MM.1S (cell line): ENCODE measurements around the gene UBTD1.
A peak's percentile ranks its signal among the peaks of the same experiment; 100 is the strongest.

Source experiments
- DNase-seq: peaks from one replicate; pipeline ENCODE4 v3.0.0-alpha.2; 2015
- H2AFZ ChIP-seq: fragments of 300-600 bp; sonication (generic); 2 replicates; pipeline ENCODE4 v1.6.0; 2016; ENCODE audit warnings: antibody characterized with exemption, low read length
- H3F3A ChIP-seq: fragments of 300-600 bp; sonication (generic); 2 replicates; pipeline ENCODE4 v1.6.1; 2016; ENCODE audit warnings: mild to moderate bottlenecking, antibody characterized with exemption, low read length, moderate library complexity, mixed read lengths; ENCODE audit not compliant: insufficient read depth
- H3K27ac ChIP-seq: fragments of 300-600 bp; sonication (generic); 2 replicates; pipeline ENCODE4 v1.5.1; 2016; ENCODE audit warnings: mild to moderate bottlenecking, low read length
- H3K27me3 ChIP-seq: fragments of 300-600 bp; sonication (generic); replicated peaks from 2 replicates; pipeline ENCODE4 v1.6.0; 2016; ENCODE audit warnings: low read length; ENCODE audit not compliant: insufficient read depth
- H3K36me3 ChIP-seq: fragments of 300-600 bp; sonication (generic); replicated peaks from 2 replicates; pipeline ENCODE4 v1.6.1; 2016; ENCODE audit warnings: mild to moderate bottlenecking, low read length, mixed read lengths; ENCODE audit not compliant: insufficient read depth
- H3K4me1 ChIP-seq: fragments of 300-600 bp; sonication (generic); 2 replicates; pipeline ENCODE4 v1.6.1; 2016; ENCODE audit warnings: low read length, mixed read lengths
- H3K4me2 ChIP-seq: fragments of 300-600 bp; sonication (generic); 2 replicates; pipeline ENCODE4 v1.6.0; 2016; ENCODE audit warnings: low read depth, low read length
- H3K4me3 ChIP-seq: fragments of 300-600 bp; sonication (generic); 2 replicates; pipeline ENCODE4 v1.5.1; 2016; ENCODE audit warnings: low read length, mixed read lengths
- H3K79me2 ChIP-seq: fragments of 300-600 bp; sonication (generic); 2 replicates; pipeline ENCODE4 v1.6.1; 2016; ENCODE audit warnings: mixed run types, low read length, mixed read lengths
- H3K9ac ChIP-seq: fragments of 300-600 bp; sonication (generic); 2 replicates; pipeline ENCODE4 v1.6.1; 2016; ENCODE audit warnings: low read length, mixed read lengths
- H3K9me2 ChIP-seq: fragments of 300-600 bp; sonication (generic); replicated peaks from 2 replicates; pipeline ENCODE4 v1.6.1; 2016; ENCODE audit warnings: mild to moderate bottlenecking, low read length, mixed read lengths; ENCODE audit not compliant: insufficient read depth
- H3K9me3 ChIP-seq: fragments of 300-600 bp; sonication (generic); replicated peaks from 2 replicates; pipeline ENCODE4 v1.6.1; 2016; ENCODE audit warnings: mild to moderate bottlenecking, low read length, mixed read lengths; ENCODE audit not compliant: insufficient read depth
- H4K20me1 ChIP-seq: fragments of 300-600 bp; sonication (generic); 2 replicates; pipeline ENCODE4 v1.6.1; 2016; ENCODE audit warnings: mild to moderate bottlenecking, low read length, moderate library complexity, mixed read lengths; ENCODE audit not compliant: insufficient read depth
- CTCF ChIP-seq: fragments of 300-600 bp; sonication (generic); IDR thresholded peaks from 2 replicates; pipeline ENCODE4 v1.5.1; 2016; ENCODE audit warnings: antibody characterized with exemption, low read length, mixed read lengths
- EZH2 ChIP-seq: fragments of 300-600 bp; sonication (generic); optimal IDR thresholded peaks from 2 replicates; pipeline ENCODE3; 2017; ENCODE audit warnings: low read depth, mild to moderate bottlenecking, antibody characterized with exemption, low read length, mixed read lengths
- EZH2phosphoT487 ChIP-seq: fragments of 300-600 bp; sonication (generic); IDR thresholded peaks from 2 replicates; pipeline ENCODE4 v1.6.1; 2018; ENCODE audit warnings: antibody characterized with exemption, low read length

The UBTD1 gene

DNA sequence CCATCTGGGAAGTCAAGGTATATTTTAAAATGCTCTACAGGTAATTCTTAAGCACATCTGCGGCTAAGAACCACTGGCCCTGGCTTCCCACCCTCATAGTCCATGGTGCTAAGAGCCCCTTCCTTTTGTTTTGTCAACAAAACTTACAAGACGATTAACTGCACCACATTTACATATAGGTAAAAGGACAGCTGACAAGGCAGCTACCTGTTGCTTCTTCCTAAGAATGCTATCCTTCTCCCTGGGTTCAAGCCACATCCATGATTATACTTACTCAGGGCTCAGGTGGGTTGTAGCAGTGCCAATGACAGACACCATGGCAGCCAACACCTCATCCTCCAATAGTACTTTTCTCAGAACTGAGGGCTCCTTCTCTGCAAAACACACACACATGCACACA, 36.4 kb upstream of the UBTD1 start:
- H3K4me2 ChIP-seq: no peak overlapping the region
- H3K9me3 ChIP-seq: no peaks in the 10 kb centered on the region
- H4K20me1 ChIP-seq: no peaks in the 10 kb centered on the region; the same call in 1 of the 2 replicates
- TF ChIP-seq EZH2phosphoT487 (no peak), CTCF (no peak), EZH2 (no peak)
- H2AFZ ChIP-seq: no peak overlapping the region
- H3K27me3 ChIP-seq: no peaks in the 10 kb centered on the region
- H3K79me2 ChIP-seq: 0 out of 2 replicates have a peak, but pooled peaks cover 6% of the 10 kb centered on the region
- DNase-seq: no peak
- H3K9ac ChIP-seq: no peak overlapping the region
- H3K4me1 ChIP-seq: peaks cover 9% of the 10 kb centered on the region
- H3K4me3 ChIP-seq: no peak overlapping the region
- no peak overlapping the region for H3K27ac ChIP-seq
- peaks cover 34% of the 10 kb centered on the region; the same call in 1 of the 2 replicates for H3K36me3 ChIP-seq
- peaks cover 15% of the 10 kb centered on the region for H3F3A ChIP-seq
- H3K9me2 ChIP-seq: no peaks in the 10 kb centered on the region

DNA sequence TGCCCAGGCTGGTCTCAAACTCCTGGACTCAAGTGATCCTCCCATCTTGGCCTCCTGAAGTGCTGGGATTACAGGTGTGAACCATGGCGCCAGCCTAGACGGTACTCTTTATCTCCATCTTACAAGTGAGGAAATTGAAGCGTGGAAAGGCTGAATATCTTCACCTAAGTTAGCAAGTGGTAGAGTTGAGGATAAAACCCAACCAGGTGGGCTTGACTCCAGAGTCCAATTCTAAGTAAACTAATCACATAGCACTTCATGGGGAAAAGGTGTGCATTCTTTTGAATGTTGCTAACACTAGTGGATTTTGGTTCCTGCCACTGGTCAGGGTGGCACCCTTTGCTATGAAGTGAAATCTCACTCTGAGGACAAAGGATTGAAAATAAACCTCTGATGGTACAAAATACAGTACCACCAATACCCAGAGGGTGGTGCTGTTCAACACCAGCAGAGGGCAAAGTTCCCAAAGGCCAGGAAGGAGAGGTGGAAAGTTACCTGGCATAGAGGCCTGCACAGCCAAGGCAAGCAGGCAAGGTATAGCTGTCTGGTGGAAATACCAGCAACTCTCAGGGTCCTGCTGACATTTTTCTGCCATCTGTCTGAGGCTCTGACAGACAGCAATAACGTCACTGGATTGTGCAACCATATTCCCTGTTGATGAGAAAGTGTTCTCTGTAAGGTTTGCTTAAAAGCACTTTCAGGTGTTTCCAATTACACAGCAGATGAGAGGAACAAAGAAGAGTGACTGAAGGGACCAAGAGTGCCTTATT, 35.2 kb upstream of the UBTD1 start:
- TF ChIP-seq CTCF (peak; percentile 89), EZH2 (no peak), EZH2phosphoT487 (no peak)
- Histone ChIP-seq H3K4me1 (peaks cover 20% of the 10 kb centered on the region), H3K36me3 (peaks cover 34% of the 10 kb centered on the region; the same call in 1 of the 2 replicates), H3K9me3 (no peaks in the 10 kb centered on the region), H3K9ac (no peak overlapping the region), H3K4me3 (no peak overlapping the region), H4K20me1 (no peaks in the 10 kb centered on the region; the same call in 1 of the 2 replicates), H3K79me2 (0 out of 2 replicates have a peak, but pooled peaks cover 7% of the 10 kb centered on the region), H2AFZ (no peak overlapping the region), H3K27me3 (no peaks in the 10 kb centered on the region), H3K4me2 (no peak overlapping the region), H3K9me2 (no peaks in the 10 kb centered on the region), H3K27ac (peak overlapping the region; percentile 41; the same call in 1 of the 2 replicates), H3F3A (peaks cover 26% of the 10 kb centered on the region)
- peak; percentile 48 for DNase-seq

DNA sequence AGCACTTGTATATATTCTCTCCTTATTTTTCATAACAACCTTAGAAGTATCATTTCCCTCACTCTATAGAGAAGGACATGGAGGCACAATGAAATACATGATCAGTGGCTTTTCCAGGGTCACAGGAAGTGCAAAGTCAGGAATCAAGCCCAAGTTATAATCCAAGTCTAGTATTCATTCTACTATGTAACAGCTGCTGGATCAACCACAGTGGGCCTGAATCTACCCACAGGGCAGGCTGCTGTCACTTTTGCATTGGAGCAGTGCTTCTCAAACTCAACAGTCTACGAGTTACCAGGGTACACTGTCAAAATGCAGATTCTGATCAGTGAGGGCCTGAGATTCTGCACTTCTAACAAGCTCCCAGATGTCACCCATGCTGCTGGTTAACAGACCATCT, 34.5 kb upstream of the UBTD1 start:
- H3K79me2 ChIP-seq: 0 out of 2 replicates have a peak, but pooled peaks cover 7% of the 10 kb centered on the region
- no peak for DNase-seq
- H3K27me3 ChIP-seq: no peaks in the 10 kb centered on the region
- H3K4me1 ChIP-seq: peaks cover 27% of the 10 kb centered on the region
- TF ChIP-seq EZH2phosphoT487 (no peak), EZH2 (no peak), CTCF (no peak)
- no peak overlapping the region for H3K4me2 ChIP-seq
- peaks cover 30% of the 10 kb centered on the region; the same call in 1 of the 2 replicates for H3K36me3 ChIP-seq
- no peaks in the 10 kb centered on the region for H3K9me3 ChIP-seq
- no peak overlapping the region for H2AFZ ChIP-seq
- H4K20me1 ChIP-seq: no peaks in the 10 kb centered on the region; the same call in 1 of the 2 replicates
- peak overlapping the region; percentile 41; the same call in 1 of the 2 replicates for H3K27ac ChIP-seq
- H3K9ac ChIP-seq: no peak overlapping the region
- peaks cover 32% of the 10 kb centered on the region for H3F3A ChIP-seq
- no peaks in the 10 kb centered on the region for H3K9me2 ChIP-seq
- no peak overlapping the region for H3K4me3 ChIP-seq
